OCI-LY3 (cell line): Measurements from ENCODE around the gene FREM2.

Experiments used
- CTCF ChIP-seq: fragments of 200-600, 300-600 bp; sonication (generic); IDR thresholded peaks from 2 replicates; pipeline ENCODE4 v1.5.1; 2014; ENCODE audit warnings: antibody characterized with exemption, low read length, low read depth
- EZH2phosphoT487 ChIP-seq: fragments of 200-600 bp; shearing (Covaris generic); IDR thresholded peaks from 2 replicates; pipeline ENCODE4 v1.6.1; 2018; ENCODE audit warnings: antibody characterized with exemption, mixed run types, low read depth

GRCh38 chr13:38921081-38921480, 234.2 kb downstream of the FREM2 start:
- no peak for TF ChIP-seq CTCF
- no peak for TF ChIP-seq EZH2phosphoT487
